DND-41 (cell line): Measurements from ENCODE around the gene ADAMTS13.
A peak's percentile ranks its signal among the peaks of the same experiment; 100 is the strongest.

Source experiments
- ATAC-seq: fragments of 200-7000 bp; cut with Tn5 transposase; 3 replicates; pipeline ENCODE4 v1.9.1; 2021; ENCODE audit warnings: low read depth; ENCODE audit not compliant: insufficient read depth
- DNase-seq: peaks from one replicate; pipeline ENCODE4 v3.0.0-alpha.2; 2020
- H2AFZ ChIP-seq: 2 replicates; pipeline ENCODE4 v1.6.0; 2012; ENCODE audit warnings: low read depth, low read length
- H3K27ac ChIP-seq: 2 replicates; pipeline ENCODE4 v1.5.1; 2012; ENCODE audit warnings: low read length, inconsistent platforms
- H3K27me3 ChIP-seq: fragments of 200-600 bp; sonication (generic); 2 replicates; pipeline ENCODE4 v1.6.0; 2012; ENCODE audit warnings: low read length, mild to moderate bottlenecking, inconsistent platforms; ENCODE audit not compliant: insufficient read depth, poor library complexity
- H3K36me3 ChIP-seq: 2 replicates; pipeline ENCODE4 v1.5.1; 2012; ENCODE audit warnings: low read length, inconsistent platforms; ENCODE audit not compliant: insufficient read depth
- H3K4me1 ChIP-seq: 2 replicates; pipeline ENCODE4 v1.5.1; 2012; ENCODE audit warnings: mild to moderate bottlenecking, low read length; ENCODE audit not compliant: insufficient read depth
- H3K4me2 ChIP-seq: 2 replicates; pipeline ENCODE4 v1.6.0; 2012; ENCODE audit warnings: mild to moderate bottlenecking, moderate library complexity, low read length, inconsistent platforms; ENCODE audit not compliant: insufficient read depth
- H3K4me3 ChIP-seq, 2 experiments: fragments of 200-600 bp in 1 of 2; shearing (Covaris generic) in 1 of 2; 2 replicates each; pipeline ENCODE4 v1.5.1; 2012 to 2016; ENCODE audit warnings: inconsistent platforms in 2 of 2, low read length in 2 of 2, mild to moderate bottlenecking in 2 of 2, low read depth in 1 of 2, moderate library complexity in 1 of 2
- H3K79me2 ChIP-seq: 2 replicates; pipeline ENCODE4 v1.6.0; 2012; ENCODE audit warnings: low read length, inconsistent platforms; ENCODE audit not compliant: insufficient read depth
- H3K9ac ChIP-seq: 2 replicates; pipeline ENCODE4 v1.6.0; 2012; ENCODE audit warnings: low read depth, mild to moderate bottlenecking, inconsistent platforms, low read length, moderate library complexity
- H3K9me3 ChIP-seq: 2 replicates; pipeline ENCODE4 v1.5.1; 2012; ENCODE audit warnings: low read length, moderate library complexity, mild to moderate bottlenecking, inconsistent platforms; ENCODE audit not compliant: insufficient read depth, severe bottlenecking
- H4K20me1 ChIP-seq: 2 replicates; pipeline ENCODE4 v1.6.0; 2012; ENCODE audit warnings: low read length; ENCODE audit not compliant: insufficient read depth
- CTCF ChIP-seq: IDR thresholded peaks from 2 replicates; pipeline ENCODE4 v1.5.1; 2012; ENCODE audit warnings: borderline replicate concordance, low read length, moderate library complexity, mild to moderate bottlenecking; ENCODE audit not compliant: poor library complexity, severe bottlenecking; ENCODE audit errors: extremely low read depth
- EZH2 ChIP-seq: IDR thresholded peaks from 3 replicates; pipeline ENCODE4 v1.6.1; 2012; ENCODE audit warnings: borderline replicate concordance, low read depth, mild to moderate bottlenecking, moderate library complexity, low read length, inconsistent platforms; ENCODE audit not compliant: severe bottlenecking

Gene ADAMTS13

DNA sequence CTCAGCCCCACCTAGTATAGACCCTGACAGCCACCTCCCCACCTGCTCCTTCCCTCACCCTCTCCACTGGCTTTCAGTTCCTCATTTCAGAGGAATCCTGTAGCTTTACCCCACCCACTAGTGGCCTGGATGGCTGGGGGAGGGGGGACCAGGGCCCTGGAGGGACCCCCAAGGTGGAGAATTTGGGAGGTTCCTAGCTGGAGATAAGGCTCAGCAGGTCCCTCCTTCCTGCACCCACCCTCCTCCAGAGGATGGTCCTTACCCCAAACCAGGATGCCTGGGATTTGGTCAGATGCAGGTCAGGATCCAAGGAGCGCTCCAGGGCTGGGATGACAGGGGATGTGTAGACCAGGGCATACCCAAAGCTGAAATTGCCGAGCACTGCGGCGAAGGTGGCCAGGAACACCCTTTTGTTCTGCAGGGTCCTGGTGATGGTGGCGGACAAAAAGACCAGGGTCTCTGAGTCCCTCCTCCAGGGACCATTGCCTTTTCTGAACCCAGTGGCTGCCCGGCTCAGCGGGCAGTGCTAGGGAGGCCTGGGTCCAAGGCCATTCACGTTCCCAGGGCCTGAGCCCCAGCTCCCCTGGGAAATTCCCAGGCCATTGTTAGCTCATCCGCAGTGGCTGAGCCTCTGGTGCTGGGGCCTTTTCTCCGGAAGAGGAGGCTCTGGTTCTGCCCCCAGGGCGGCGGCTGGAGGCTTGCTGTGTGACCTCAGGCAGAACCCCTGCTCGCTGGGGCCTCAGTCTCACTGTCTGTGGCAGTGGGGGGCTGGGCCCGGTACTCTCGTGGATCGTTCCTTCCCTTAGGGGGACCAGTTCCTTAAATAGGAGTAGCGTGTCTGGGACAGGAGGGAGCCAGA lies 56.1 kb downstream of the ADAMTS13 start:
- ATAC-seq (0 out of 3 replicates have a peak, but pooled peaks have one; percentile 2), DNase-seq (no peak)
- Histone ChIP-seq H3K27me3 (no peaks in the 10 kb centered on the region), H3K27ac (peak overlapping the region; percentile 52; the same call in 1 of the 2 replicates), H2AFZ (peak overlapping the region; percentile 94; the same call in 1 of the 2 replicates), H3K9me3 (no peaks in the 10 kb centered on the region), H3K36me3 (peaks cover 19% of the 10 kb centered on the region), H4K20me1 (no peaks in the 10 kb centered on the region), H3K4me2 (peak overlapping the region; percentile 99), H3K4me1 (peaks cover 25% of the 10 kb centered on the region), H3K79me2 (0 out of 2 replicates have a peak, but pooled peaks cover 3% of the 10 kb centered on the region), H3K9ac (peak overlapping the region; percentile 74), H3K4me3 (peak overlapping the region; percentile 51 to 93; a peak in 3 of 4 replicates)
- no peak for TF ChIP-seq EZH2
- no peak for TF ChIP-seq CTCF

DNA sequence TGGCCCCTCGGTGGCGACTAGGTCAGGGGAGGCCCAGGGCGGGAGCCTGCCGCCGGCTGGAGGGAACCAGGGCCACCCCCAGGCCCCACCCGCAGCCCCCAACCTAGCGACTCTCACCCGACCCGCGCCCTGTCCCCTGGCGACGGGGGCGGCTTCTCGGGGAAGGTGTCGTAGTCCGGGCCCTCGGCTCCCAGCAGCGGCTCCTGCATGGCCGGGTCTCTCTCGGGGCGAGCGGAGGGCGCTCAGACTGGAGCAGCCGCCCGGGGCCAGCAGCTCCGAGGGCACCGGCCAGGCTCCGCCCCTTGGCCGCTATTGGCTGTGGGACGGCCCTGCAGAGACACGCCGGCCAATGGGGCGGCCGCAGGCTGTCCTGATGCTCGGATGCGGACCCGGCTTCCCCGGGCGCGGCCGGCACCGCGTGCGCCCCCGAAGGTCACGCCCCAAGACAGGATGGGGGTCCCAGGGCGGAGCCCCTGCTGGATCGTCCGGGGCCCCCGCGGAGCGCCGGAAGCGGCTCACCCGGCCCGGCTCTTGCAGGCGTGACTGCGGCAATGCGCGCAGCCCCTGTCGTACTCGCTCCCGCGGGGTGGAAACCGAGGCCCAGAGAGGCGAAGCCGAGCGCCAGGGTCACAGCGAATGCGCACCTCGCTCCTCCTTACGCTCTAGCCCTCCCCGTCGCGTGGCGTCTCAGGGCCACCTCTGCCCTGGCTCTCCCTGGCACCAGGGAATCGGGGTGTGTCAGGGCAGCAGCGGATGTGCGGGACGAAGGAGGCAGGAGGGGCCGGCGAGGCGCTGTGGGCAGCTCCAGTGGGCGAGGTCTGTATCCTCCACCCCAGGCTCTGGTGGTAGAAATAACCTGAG lies 56.9 kb downstream of the ADAMTS13 start, which contains the start of gene SLC2A6:
Gene SLC2A6, minus strand, starts transcription at position 249 of the 861 bp plus-strand sequence. Its CDS starts 40 bp downstream, at position 209.
- H3K4me2 ChIP-seq, result peak within 1 kb of the TSS; percentile 99
- H3K4me3 ChIP-seq, result peak within 1 kb of the TSS; percentile 51 to 93; a peak in 3 of 4 replicates
- H3K27ac ChIP-seq, result peak within 1 kb of the TSS; percentile 86
- H4K20me1 ChIP-seq, result no peaks in the 10 kb centered on the region
- H3K9me3 ChIP-seq, result no peaks in the 10 kb centered on the region
- H2AFZ ChIP-seq, result peak within 1 kb of the TSS; percentile 94
- no peak for TF ChIP-seq CTCF
- no peak for TF ChIP-seq EZH2
- peak; percentile 91 for DNase-seq
- peak; percentile 98 for ATAC-seq
- peaks cover 11% of the 10 kb centered on the region for H3K36me3 ChIP-seq
- H3K4me1 ChIP-seq, result peaks cover 25% of the 10 kb centered on the region
- H3K27me3 ChIP-seq, result no peaks in the 10 kb centered on the region
- H3K79me2 ChIP-seq, result 0 out of 2 replicates have a peak, but pooled peaks cover 3% of the 10 kb centered on the region
- peak within 1 kb of the TSS; percentile 74 for H3K9ac ChIP-seq

DNA sequence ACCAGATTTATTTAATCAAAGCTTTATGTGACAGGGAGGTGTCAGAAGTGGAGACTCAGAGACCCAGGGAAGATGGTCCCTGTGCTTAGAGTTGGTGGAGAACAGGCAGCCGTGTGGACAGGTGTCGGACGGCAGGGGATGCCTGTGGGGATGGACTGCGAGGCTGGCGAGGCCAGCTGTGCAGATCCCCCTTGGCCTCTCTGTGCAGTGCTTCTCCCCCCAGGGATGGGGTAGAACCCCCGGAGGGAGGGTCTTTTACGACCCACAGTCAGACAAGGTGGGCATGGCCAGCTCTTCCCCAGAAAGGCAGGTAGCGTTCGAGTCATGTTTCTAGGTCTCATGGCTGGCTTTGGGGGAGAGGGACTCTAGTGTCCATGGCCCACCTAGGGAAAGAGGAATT lies 61.4 kb downstream of the ADAMTS13 start:
- Histone ChIP-seq H3K4me1 (peaks cover 19% of the 10 kb centered on the region), H3K4me2 (no peak overlapping the region), H4K20me1 (no peaks in the 10 kb centered on the region), H2AFZ (no peak overlapping the region), H3K27ac (no peak overlapping the region), H3K4me3 (no peak overlapping the region), H3K36me3 (no peaks in the 10 kb centered on the region), H3K27me3 (no peaks in the 10 kb centered on the region), H3K9me3 (no peaks in the 10 kb centered on the region), H3K9ac (no peak overlapping the region), H3K79me2 (0 out of 2 replicates have a peak, but pooled peaks cover 1% of the 10 kb centered on the region)
- TF ChIP-seq EZH2, result no peak
- TF ChIP-seq CTCF, result no peak
- DNase-seq (no peak), ATAC-seq (no peak)
